Measurements from ENCODE around the gene THNSL1. TPM values are rescaled to one million over a fixed set of nuclear protein-coding genes. Genes with fewer than 3 reads are reported as not detected.

Gene THNSL1
- total and polyA plus RNA-seq, 4 donors: 2.0 to 8.6 (median 2.9) TPM

DNA sequence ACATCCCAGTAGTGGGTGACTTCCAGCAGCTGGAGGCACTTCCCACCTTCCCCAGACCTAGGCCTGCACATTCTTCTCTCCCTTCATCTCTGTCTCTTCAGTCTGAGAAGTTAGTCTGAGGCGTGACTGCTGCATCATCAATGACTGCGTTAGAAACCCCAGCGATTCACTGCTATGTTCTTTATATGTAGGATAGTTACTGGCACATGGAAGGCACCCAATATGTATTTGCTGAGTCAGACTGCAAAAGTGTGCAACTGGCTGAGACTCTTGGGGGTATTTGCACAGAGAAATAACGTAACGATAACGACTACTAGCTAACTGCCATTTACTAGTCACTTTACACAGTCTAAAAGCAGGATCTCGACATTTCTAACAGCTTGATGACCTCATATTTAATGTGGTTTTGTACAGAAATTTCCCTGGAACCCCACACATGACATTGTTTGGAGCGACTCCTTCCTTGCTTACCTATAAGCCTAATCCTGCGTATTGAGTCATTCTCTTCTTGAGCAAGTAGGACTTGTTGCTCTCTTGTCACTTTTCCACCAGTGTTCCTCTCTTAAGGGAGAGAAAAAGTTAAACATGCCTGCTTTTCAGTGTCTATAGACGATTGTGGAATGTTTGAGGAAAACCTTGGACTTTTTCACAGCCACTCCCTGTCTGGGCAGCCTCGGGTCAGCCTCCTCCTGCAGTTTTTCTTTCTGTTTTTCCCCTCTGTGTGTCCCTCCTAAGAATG lies 45.5 kb downstream of the THNSL1 start:
- Histone ChIP-seq H3K36me3 (ENCODE audit: control insufficient read depth in 4 of 4, insufficient read depth in 4 of 4, low read length in 4 of 4) (no peaks in the 10 kb centered on the region), H3K9me3 (ENCODE audit: control insufficient read depth in 4 of 4, insufficient read depth in 3 of 4, low read length in 3 of 4) (no peaks in the 10 kb centered on the region), H3K4me3 (no peak overlapping the region), H3K9ac (ENCODE audit: insufficient read depth in 1 of 2, low read length in 2 of 2) (no peak overlapping the region), H3K27me3 (ENCODE audit: control insufficient read depth in 3 of 3, insufficient read depth in 3 of 3, low read length in 2 of 3) (no peaks in the 10 kb centered on the region), H3K27ac (ENCODE audit: low read depth in 1 of 2, low read length in 1 of 2) (peak overlapping the region; percentile 63 to 84), H3K4me1 (ENCODE audit: control insufficient read depth in 5 of 5, insufficient read depth in 5 of 5, low read length in 5 of 5) (peaks cover 0 to 9% (median 0%) of the 10 kb centered on the region in 5 donors)
- ATAC-seq (ENCODE audit: insufficient read depth, low FRiP score) (no peak), DNase-seq (peak in 1 of 3 donors; percentile 19)
- TF ChIP-seq CTCF (IDR thresholded peaks at IDR 0.05; ENCODE audit: control extremely low read depth, extremely low read depth): no peak
- 66 to 76% methylated on average over 11 of the region's 11 CpGs for WGBS, 2 donors

DNA sequence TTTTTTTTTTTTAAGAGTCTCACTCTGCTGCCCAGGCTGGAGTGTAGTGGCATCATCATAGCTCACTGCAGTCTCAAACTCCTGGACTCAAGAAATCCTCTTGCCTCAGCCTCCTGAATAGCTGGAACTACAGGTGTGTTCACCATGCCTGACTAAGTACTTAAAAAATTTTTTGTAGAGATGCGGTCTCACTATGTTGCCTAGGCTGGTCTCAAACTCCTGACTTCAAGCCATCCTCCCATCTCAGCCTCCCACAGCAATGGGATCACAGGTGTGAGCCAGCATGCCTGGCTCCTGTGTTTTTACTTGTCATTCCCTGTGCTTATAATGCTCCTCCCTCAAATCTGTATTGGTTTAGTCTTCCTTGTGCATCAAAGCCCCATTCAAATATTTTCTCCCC lies 46.7 kb downstream of the THNSL1 start:
- no peaks in the 10 kb centered on the region for H3K36me3 ChIP-seq (ENCODE audit: control insufficient read depth in 4 of 4, insufficient read depth in 4 of 4, low read length in 4 of 4)
- WGBS, 2 donors: 98 to 100% methylated on average over 1 of the region's 1 CpG
- no peak overlapping the region for H3K4me3 ChIP-seq
- H3K27me3 ChIP-seq (ENCODE audit: control insufficient read depth in 3 of 3, insufficient read depth in 3 of 3, low read length in 2 of 3): no peaks in the 10 kb centered on the region
- ATAC-seq (ENCODE audit: insufficient read depth, low FRiP score) (no peak), DNase-seq (no peak)
- peaks cover 0 to 9% (median 0%) of the 10 kb centered on the region in 5 donors for H3K4me1 ChIP-seq (ENCODE audit: control insufficient read depth in 5 of 5, insufficient read depth in 5 of 5, low read length in 5 of 5)
- H3K9ac ChIP-seq (ENCODE audit: insufficient read depth in 1 of 2, low read length in 2 of 2): no peak overlapping the region
- no peak for TF ChIP-seq CTCF (IDR thresholded peaks at IDR 0.05; ENCODE audit: control extremely low read depth, extremely low read depth)
- H3K9me3 ChIP-seq (ENCODE audit: control insufficient read depth in 4 of 4, insufficient read depth in 3 of 4, low read length in 3 of 4): no peaks in the 10 kb centered on the region
- no peak overlapping the region for H3K27ac ChIP-seq (ENCODE audit: low read depth in 1 of 2, low read length in 1 of 2)

DNA sequence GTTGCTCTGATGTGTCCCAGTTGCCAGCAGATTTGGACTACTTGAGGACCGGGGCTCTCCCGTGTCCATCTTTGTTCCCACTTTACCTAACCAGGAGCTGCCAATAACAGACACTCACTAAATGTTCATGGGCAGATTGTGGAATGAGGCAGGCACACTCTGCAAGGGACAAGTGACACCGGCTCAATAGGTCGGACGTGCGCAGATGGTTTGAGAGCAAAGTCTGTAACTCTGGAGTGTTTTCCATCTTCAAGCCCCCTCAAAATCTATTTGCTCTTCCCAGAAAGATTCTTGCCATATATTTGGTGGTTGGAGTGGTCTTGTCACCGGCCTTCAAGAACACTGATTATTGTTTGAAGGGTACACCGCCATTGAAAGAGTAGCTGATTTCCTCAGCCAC lies 47.2 kb downstream of the THNSL1 start:
- H3K27me3 ChIP-seq (ENCODE audit: control insufficient read depth in 3 of 3, insufficient read depth in 3 of 3, low read length in 2 of 3): no peaks in the 10 kb centered on the region
- 74 to 90% methylated on average over 8 of the region's 8 CpGs for WGBS, 2 donors
- no peak overlapping the region for H3K9ac ChIP-seq (ENCODE audit: insufficient read depth in 1 of 2, low read length in 2 of 2)
- no peaks in the 10 kb centered on the region for H3K9me3 ChIP-seq (ENCODE audit: control insufficient read depth in 4 of 4, insufficient read depth in 3 of 4, low read length in 3 of 4)
- DNase-seq (no peak), ATAC-seq (ENCODE audit: insufficient read depth, low FRiP score) (no peak)
- H3K4me1 ChIP-seq (ENCODE audit: control insufficient read depth in 5 of 5, insufficient read depth in 5 of 5, low read length in 5 of 5): peaks cover 0 to 9% (median 0%) of the 10 kb centered on the region in 5 donors
- H3K36me3 ChIP-seq (ENCODE audit: control insufficient read depth in 4 of 4, insufficient read depth in 4 of 4, low read length in 4 of 4): no peaks in the 10 kb centered on the region
- no peak overlapping the region for H3K27ac ChIP-seq (ENCODE audit: low read depth in 1 of 2, low read length in 1 of 2)
- TF ChIP-seq CTCF (IDR thresholded peaks at IDR 0.05; ENCODE audit: control extremely low read depth, extremely low read depth): no peak
- H3K4me3 ChIP-seq: no peak overlapping the region

All from lung (tissue), 12 donors.